Bone marrow (tissue), 2 donors: ENCODE measurements around the gene PRRX2.
A peak's percentile ranks its signal among the peaks of the same experiment; 100 is the strongest.
"Not testable (repeated sequence)": the region's sequence is repeated elsewhere in the genome, so short reads cannot be mapped to it uniquely, and the experiment has no call there.

Experiments used
- DNase-seq, 2 donors: peaks; one replicate each; lab custom pipeline; 2025; lab: John Stamatoyannopoulos, UW

PRRX2 gene

GRCh38 chr9:129735546-129735945 is 70.1 kb downstream of the PRRX2 start:
- DNase-seq, result no peak

DNA sequence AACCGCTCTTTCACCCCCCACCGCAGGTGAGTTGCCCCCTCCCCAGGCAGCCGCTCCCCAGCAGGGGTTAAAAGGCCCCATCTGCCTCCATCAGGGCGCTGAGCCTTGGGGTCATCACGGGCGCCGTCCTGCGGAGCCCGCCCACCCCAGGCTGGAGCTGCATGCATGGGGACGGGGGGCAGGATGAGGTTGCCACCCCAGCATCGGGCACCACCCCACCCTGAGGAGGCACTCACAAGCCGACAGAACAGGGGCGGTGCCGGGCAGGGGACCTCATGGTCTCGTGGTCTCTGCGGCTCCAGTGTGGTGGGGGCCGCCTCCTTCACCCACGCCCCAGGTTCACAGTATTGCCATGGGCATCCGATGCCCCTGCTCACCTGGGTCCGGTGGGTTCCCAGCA is 70.9 kb downstream of the PRRX2 start:
- DNase-seq, result no peak

DNA sequence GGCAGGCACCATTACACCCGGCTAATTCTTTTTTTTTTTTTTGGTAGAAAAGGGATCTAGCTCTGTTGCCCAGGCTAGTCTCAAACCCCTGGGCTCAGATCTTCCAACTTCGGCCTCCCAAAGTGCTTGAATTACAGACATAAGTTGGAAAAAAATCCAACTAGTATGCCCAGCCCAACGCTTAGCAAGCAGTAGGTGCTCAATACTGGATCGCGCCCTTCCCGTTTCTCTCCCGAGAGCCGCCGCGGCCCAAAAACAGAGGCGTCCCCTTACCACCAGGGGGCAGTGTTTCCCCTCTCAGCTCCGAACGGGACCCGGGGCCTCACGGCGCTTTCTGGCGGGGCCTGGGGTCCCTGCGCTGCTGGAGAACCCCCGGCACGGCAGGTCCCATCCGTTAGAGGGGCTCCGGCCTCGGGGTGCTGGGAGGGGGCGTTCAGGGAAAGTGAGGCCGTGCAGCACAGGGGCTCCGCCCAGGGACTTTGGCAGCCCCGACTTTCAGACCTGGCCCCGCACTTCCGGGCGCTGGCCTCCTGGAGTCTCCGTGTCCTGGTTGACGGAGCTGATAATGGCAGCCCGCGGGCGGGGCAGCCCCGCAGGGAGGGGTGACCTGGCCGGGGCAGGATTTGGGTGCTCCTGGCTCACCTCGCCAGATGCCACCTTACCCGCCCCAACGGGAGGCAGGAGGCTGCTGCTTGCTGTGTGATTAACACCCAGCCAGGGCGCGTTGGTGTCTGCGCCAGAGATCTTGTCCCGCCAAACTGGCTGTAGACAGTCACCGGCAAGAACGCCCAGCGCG is 72.2 kb downstream of the PRRX2 start:
- DNase-seq, result peak; percentile 66 to 97

GRCh38 chr9:129739432-129739831 is 74.0 kb downstream of the PRRX2 start:
- DNase-seq, result no peak

DNA sequence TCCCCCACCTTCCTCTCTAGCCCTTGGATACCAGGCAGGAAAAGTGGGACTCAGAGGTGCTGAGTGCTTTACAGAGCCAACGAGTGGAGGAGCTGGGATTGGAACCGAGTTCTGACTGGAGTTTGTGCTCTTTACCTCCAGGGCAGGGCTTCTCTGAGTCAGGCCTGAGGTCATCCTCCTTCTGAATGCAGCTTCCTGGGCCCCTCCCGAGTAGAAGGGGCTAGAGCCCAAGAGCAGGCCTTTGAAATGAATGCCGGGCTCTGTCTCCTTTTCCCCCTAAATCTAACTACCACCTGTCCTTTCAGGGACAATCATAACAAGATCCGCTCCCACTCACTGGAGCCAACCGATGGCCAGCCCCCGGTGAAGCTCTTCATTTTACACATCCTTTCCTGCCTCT is 74.7 kb downstream of the PRRX2 start:
- no peak for DNase-seq

GRCh38 chr9:129740666-129741464 is 75.4 kb downstream of the PRRX2 start:
- DNase-seq, result no peak

GRCh38 chr9:129745200-129745599 is 79.8 kb downstream of the PRRX2 start:
- no peak for DNase-seq

DNA sequence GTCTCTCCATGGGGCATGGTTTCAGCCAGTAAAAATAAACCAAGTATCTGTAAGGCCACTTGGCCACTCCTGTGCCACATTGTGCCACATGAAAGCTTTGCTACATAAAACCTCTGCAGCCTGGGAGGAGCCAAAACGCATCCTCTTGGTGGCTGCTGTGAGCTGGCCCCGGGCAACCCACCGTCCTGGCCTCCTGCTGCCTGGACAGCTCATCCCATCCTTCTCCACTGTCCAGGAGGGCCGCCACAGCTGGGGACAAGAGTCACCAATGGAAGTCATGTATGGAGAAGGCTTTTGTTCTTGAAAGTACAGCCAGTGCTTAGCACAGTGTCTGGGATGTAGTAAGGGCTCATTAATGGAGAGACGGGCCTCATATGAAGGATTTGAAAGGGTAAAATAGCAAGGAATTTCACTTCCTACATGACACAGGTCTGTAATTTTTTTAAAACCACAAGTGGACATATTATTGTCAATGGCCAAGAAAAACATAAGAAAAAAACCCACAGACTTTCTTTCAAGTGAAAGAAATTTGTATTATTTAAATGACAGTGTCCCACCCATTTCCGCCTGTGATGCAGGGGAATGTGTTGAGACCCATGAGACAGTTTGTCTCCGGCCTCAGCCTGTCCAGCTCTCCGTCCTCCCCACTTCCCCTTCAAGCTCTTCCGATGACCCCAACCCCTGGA is 80.8 kb downstream of the PRRX2 start:
- no peak for DNase-seq

GRCh38 chr9:129748249-129748648 is 82.8 kb downstream of the PRRX2 start:
- DNase-seq, result no peak

- DNase-seq, result not testable (repeated sequence)
Observed at GRCh38 chr9:129749052-129749451, 83.6 kb downstream of the PRRX2 start.

DNA sequence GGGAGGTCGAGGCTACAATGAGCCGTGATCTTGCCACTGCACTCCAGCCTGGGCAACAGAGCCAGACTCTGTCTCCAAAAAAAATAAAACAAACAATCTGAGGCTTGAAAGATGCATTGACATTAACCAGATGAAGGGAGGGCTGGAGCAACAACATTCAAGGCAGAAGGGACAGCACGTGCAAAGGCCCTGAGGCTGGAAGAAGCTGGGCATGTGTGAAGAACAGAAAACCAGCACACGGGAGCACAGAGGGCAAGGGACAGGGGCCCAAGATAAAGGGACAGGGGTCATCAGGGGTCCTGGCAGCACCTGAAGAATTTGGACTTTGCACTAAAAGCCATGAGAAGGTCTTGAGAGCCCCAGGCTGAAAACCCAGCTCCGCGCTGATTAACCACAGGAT is 84.1 kb downstream of the PRRX2 start:
- no peak for DNase-seq

- no peak for DNase-seq
Observed at GRCh38 chr9:129750013-129750638, 84.7 kb downstream of the PRRX2 start.

DNA sequence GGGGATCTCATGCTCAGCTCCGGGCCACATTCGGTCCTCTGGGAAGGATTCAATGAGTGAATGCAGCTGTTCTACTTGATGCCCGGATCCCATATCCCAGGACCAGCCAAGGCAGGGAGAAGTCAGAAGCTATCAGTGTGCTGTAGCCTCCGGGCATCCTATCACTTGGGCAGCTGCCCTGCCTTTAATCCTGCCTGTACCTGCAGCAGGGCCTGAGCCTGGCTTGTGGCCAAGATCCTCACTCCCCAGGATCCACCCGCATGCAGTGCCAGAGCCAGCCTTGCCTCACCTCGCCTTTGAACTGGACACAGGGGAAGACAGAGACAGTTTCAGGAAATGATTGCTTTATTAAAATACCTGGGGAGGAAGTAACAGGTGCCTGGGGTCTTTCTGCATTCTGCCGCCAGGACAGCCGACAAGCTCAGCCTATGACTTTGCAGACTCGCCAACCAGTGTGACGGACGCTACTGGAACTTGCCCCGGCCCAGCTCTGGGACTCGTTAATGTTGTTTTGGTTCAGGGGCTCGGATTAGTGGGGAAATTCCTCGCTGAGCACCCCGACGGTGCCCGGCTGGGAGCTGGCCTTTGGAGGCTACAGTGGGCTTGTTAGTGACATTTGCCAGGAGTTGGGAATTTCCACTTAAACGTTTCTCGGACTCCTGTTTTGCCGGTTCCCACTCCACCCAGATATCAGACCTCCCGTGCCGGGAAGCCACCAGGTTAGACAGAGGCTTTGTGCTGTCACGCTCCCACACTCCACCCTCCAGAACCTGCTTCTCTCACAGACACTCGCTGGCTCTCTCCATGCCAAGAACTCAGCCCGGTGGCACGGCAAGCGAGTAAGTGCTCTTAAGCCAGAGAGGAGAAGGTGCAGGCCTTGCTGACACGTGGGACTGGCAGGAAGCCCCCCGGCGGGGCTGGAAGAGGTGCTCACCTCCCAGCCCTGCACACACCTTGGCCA is 86.7 kb downstream of the PRRX2 start:
- no peak for DNase-seq

DNA sequence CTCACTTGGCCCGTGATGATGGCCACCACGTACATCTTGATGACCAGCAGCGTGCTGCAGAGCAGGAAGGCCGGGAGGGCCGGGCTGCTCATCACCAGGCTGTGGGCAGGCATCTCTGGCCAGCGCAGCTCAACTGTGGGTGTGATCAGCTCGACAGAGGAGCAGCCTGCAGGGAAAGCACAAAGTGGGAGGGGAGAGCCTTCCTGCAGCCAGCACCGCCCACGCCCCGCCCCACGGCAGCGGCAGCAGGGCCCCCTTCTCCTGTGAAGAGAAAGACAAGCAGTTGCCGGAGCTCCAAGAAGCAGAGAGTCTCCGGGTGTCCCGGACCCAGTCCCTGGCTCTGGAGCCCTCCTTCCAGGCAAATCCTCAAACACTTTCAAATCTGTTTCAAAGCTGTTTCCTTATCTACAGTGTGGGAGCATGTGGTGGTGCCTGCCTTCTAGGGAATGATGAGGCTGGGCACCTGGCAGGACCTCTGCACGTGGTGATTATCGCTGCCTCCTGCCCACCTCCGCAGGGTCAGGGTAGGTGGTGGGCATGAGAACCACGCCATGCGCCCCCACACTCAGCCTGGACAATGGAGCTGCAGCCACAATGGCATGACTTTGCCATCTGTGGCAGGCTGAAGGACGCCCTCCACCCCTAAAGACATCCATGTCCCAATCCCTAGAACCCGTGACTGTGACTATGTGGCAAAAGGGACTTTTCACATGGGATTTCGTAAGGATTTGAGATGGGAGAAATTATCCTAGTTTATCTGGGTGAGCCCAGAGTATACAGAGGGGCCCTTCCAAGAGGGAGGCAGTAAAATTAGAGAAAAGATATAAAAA is 87.7 kb downstream of the PRRX2 start, which contains the start of gene PTGES:
Gene PTGES, minus strand, starts transcription at position 143 of the 830 bp plus-strand sequence. Its CDS starts 30 bp downstream, at position 113.
- DNase-seq, result no peak

DNA sequence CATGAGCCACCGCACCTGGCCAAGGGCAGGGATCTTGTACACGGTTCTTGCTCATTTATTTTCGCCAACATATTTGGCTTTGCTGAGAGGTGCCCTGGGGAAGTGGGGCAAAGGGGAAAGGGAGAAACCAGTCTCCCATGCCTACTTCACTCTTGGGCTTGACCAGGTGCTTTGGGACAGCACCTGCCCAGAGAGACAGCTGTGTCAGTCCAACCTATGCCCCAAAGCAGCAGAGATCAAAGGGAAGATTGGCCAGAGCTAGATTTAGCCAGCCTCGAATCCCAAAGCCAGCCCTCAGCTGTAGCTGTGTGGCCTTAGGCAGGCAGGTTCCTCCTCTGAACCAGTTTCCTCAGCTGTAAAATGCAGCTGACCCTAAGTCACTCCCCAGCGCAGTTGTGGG is 89.7 kb downstream of the PRRX2 start:
- DNase-seq, result no peak

- DNase-seq, result no peak
Observed at GRCh38 chr9:129756191-129756590, 90.7 kb downstream of the PRRX2 start.

GRCh38 chr9:129757045-129757444 is 91.6 kb downstream of the PRRX2 start:
- peak in 1 of 2 donors; percentile 22 for DNase-seq

GRCh38 chr9:129759319-129759718 is 93.9 kb downstream of the PRRX2 start:
- DNase-seq, result no peak

DNA sequence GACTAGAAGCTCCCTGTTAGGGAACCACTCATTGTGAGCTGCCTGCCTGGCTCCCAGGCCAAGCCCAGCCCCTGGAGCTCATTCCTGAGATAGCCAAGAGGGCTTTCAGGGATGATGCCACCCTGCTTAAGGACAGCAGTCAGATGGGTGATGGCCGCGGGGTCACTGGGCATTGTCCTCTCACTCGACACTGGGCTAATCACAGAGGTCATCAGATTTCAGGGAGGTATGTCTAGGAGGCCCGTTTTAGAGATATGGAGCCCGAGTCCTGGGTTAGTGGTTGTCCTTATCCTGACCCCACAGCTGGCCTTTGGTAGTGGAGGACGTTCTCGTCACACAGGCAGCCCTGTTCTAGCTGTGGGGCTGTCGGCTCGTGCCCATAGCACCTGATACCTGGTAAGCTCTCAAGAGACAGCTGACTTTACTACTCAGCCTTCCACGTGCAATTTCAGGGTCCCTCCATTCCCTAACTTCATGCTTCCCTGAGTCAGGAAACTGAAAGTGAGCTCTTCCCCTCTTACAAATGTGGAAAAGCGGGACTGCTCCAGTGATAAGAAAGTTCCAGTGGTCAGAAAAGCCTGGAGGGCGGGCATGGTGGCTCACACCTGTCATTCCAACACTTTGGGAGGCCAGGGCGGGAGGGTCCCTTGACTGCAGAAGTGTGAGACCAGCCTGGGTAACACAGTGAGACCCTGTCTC is 94.5 kb downstream of the PRRX2 start:
- no peak for DNase-seq
